ENCODE results near the gene ANKRD9.

- TF ChIP-seq CTCF (IDR thresholded peaks at IDR 0.05; ENCODE audit: poor library complexity) = no peak
- no peak for TF ChIP-seq EZH2phosphoT487 (IDR thresholded peaks at IDR 0.05; ENCODE audit: low read depth, severe bottlenecking, unreplicated experiment)
- no peak for TF ChIP-seq EZH2 (IDR thresholded peaks at IDR 0.05; ENCODE audit: borderline replicate concordance)
Measured at GRCh38 chr14:102548616-102549240, 39.2 kb upstream of the ANKRD9 start.

Measured in hepatocyte (in vitro differentiated cells).